DMS53 treated with DMSO at 0.1 percent for 48 hours (cell line): ENCODE data around the gene CCDC61.

Experiments
- DNase-seq: peaks from one replicate; lab custom pipeline; 2025; ENCODE audit not compliant: unreplicated experiment; lab: John Stamatoyannopoulos, UW

Gene CCDC61

DNA sequence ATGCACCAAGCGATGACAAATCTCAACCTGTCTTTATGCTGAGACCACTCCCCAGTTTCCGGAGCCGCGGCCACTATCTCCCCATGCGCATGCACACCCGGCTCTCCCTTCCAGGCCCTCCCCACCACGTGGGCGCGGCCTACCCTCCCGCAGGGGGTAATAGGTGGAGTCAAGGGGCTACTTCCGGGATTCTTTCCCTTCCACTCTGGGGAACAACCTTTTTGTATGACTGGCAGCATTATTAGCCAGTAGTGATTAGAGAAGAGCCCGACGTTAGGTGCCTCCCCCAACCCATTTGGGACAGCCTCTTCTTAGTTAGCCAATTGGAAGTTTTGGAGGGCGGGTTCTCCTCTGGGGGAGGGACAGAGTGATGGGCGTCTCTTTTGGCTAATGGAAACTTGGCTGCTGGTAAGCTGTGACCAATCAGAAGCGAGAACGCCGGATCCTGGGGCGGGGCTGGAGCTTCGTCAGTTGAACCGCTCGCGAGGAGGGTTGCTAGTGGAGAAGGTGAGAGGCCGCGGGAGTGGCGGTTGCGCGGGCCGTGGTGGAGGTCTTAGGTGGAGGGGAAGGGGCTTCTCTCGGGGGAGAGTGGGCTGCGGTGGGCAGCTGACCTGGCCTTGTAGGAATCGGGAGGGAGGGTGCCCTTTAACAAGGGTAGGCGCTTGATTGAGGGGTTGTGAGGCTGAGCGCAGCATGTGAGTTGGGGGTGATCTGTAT, at the start of gene CCDC61:
Gene CCDC61, plus strand, starts transcription at position 470 of the 717 bp plus-strand sequence. CDS start 7,552 bp downstream, outside the sequence.
- DNase-seq, result peak; percentile 99

DNA sequence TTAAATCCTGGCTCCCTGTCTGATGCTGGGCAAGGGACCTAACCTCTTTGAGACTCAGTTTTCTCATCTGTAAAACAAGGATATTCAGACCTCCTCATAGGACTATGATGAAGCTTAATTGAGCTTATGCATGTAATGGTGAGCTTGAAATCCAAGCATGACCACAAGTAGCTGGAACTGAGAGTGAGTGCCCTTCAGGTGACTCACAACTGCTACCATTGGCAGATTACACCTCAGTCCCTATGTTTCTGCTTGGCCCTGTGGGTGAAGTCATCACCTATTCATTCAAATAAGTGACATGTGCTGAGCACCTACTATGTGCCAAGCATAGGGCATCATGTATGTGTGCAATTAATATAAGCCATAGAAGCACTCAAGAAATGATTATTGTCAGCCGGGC, 47.3 kb upstream of the CCDC61 start:
- no peak for DNase-seq

DNA sequence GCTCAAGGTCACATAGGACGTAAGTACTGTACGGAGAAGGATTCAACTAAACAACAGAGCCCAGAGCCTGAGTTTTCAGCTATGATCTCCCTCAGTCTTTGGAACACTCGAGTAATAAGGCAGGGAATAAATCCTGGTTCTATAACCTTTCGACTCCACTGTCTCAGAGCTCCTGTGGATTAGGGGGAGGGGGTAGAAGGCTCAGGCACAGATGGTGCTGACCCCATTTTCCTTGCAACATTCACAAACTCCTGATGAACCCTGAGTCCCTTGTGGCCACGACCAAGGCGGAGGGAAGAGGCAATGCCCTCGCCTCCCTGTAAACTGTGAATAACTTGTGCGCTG, 43.0 kb upstream of the CCDC61 start:
- DNase-seq, result no peak

DNA sequence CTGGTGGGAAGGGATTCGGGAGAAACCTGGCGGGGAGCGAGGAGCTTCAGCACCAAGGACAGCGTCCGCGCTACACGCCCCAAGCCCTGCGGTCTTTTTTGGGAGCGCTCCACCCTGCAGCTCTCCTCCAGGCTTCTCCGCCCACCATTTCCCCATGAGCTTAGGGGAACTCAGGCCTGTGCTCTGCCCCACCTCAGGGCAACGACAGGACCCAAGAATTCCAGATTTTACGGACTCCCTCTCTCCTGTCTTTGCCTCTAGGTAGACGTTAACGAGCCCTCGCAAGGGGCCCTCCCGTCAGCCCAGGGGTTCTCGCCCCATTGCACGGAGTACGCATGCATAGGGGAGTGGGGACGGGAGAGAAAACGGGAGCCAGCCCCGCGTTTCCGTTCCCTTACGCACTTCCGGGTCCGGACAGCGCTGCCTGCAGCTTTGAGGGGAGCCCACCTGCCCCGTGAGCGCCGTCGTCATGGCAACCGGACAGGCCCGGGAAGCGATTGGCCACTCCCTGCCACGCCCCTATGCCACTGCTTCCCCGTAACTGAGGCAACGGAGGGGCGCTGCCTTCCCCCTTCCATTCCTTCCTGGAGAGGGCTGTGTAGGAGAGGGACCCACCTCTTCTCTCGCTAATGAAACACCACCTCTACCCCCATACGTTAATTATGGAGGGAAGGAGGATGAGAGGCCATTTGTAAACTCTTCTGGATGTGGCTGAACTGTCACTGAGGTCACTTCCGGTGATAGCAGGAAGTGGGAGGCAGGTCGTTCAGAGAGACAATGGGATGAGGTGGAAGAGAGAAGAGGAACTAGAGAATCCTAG, 42.4 kb upstream of the CCDC61 start:
- DNase-seq, result peak; percentile 56

- DNase-seq, result no peak
Observed at GRCh38 chr19:45953676-45954075, 41.6 kb upstream of the CCDC61 start.

DNA sequence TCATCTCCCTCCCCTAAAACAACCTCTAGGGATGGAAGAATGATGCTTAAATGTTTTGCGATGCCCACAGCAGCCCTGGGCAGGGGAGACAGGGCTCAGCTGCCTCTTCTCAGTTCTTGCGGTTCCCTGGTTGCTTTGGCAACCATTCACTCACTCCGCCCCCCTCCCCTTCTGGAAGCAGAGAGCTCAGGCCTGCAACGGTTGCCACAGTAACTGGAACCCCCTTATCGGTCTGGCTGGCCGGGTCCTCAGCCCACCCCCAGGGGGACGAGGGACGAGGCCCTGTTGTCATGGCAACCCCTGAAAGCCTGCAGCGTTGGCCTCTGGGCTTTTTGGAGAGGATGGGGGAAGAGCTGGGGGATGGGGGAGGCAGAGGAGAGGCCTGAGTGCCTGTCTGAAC, 41.1 kb upstream of the CCDC61 start:
- no peak for DNase-seq

GRCh38 chr19:45955905-45956608, 39.2 kb upstream of the CCDC61 start:
- no peak for DNase-seq

DNA sequence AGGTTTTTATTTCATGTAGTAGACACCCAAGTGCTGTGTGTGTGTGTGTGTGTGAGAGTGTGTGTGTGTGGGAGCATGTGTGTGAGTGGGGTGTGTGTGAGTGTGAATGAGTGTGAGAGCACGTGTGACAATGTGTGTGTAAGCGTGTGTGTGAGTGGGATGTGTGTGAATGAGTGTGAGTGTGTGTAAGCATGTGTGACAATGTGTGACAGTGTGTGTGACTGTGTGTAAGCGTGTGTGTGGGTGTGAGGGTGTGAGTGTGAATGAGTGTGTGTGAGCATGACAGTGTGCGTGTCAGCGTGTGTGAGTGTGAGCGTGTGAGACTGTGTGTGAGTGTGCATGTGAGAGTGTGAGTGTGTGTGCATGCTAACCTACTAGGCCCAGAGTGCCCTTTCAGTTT, 36.9 kb upstream of the CCDC61 start:
- no peak for DNase-seq

DNA sequence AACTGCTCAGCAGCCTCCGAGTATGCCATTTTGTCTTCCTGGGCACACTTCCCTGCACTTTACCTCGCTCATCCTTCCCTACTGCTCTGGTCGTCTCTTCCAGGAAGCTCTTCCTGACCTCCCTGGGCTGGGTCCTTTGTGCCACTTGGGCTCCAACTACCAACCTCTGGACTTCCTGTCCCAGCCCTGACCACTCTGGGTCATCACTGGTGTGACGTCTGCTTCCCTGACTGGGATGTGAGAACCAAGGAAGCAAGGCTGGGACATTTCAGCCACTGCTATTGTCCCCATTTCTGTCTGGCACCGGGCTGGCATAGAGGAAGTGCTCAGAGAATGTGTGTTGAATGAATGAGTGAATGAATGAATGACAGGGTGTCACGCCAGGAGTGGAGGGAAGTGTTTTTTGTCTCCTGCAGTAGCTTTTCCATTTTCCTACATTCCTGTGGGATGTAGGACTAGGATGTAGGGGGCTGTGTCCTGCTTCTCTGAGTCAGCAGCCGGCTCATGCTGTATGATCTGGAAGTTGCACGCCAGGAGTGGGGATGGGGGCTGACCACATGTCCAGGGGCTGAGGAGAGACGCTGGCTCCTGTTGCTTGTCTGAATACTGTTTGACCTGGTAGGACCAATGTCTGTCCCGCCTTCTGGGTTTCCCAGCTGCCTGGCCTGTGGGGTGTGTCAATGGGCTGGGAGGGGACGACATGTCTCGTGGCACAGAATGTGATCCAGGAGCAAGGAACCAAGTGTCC, 36.3 kb upstream of the CCDC61 start:
- no peak for DNase-seq

- no peak for DNase-seq
Observed at GRCh38 chr19:45959517-45960025, 35.7 kb upstream of the CCDC61 start.

GRCh38 chr19:45960595-45961235, 34.6 kb upstream of the CCDC61 start:
- no peak for DNase-seq

GRCh38 chr19:45962021-45962420, 33.2 kb upstream of the CCDC61 start:
- DNase-seq, result no peak

GRCh38 chr19:45967246-45967645, 28.0 kb upstream of the CCDC61 start:
- DNase-seq, result no peak

DNA sequence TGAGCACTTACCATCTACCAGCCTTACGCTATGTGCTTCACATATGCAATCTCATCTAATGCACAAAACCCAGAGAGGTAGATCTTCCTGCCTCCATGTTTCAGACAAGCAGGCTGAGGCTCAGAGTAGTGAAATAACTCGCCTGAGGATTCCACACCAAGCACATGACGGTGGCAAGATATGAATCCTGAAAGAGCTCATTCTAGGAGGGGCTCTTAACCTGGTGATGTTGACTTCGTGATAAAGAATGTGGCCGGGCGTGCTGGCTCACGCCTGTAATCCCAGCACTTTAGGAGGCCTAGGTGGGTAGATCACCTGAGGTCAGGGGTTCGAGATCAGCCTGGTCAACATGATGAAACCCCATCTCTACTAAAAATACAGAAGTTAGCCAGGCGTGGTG, 26.6 kb upstream of the CCDC61 start:
- DNase-seq, result no peak

DNA sequence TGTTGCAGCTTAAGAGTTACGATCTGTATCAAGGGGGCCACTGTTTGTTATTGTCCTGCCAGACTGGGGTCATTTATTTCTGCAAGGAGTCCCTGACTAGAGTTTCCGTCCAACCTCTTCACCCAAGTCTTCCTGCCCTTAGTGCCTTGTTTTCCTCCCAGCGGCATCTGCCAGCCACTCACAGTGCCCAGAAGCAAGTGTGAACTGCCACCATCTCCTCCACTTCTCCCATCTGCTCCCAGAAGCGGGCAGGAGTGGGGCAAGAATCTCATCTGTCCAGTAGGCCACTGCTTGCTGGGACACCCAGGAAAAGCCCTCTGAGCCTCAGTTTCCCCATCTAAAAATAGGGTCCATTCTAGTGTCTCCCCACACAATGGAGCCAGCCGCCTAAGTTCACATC, 25.6 kb upstream of the CCDC61 start:
- DNase-seq, result no peak

DNA sequence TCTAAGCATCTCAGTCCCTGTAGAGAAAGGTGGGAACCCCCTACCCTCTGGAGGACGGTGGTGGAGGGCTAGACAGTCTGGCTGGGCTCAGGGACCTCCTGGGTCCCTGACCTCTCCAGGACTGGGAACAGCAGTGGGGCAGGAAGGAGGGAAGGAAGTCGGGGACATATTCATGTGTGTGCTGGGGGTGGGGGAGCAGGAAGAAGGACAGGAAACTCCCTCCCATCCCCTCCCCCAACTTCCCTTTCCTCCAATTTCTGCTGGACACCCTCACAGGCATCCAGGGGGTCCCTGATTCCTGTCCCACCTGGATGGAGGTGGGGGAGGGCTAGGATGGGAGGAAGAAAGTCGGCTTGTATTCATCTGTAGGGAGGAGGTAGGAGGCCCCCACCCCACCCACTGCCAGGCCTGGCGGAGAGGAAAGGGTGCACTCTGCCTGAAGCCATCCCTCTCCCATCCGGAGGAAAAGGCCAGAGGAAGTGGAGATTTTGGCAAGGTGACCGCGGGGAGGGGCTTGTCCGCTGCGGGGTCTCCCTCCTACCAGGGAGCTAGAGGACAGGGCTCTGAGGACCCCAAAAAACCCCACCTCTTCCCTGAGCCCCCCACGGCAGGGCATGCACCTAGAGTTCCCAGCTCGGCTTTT, 23.9 kb upstream of the CCDC61 start:
- DNase-seq, result no peak

GRCh38 chr19:45972081-45972946, 23.0 kb upstream of the CCDC61 start:
- DNase-seq, result no peak

DNA sequence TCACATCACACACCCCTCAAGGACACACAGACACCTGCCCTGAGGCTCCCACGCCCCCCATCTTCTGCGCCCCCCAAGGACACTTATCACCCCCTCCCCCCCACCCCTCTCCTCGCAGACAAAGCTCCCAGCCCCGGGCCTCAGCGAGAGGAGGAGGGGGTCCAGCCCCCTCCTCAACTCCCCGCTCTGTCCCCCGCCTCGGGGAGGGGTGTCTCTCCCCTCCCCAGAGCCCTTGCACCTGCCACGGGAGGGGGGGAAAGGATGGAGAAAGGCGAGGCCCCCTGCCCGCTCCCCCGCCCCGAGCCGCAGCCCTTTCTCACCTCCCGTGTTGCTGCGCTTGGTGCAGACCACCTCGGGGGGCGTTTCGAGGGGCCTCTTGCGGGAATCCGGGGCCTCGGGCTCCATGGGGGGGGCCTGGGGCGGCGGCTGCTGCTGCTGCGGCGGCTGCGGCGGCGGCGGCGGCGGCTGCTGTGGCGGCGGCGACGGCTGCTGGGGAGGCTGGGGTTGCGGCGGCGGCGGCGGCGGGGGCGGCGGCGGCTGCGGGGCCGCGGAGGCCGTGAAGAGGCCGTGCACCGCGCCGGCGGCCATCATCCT, 22.2 kb upstream of the CCDC61 start:
- DNase-seq, result no peak
